Gastrocnemius medialis (tissue), 4 donors: Measurements from ENCODE around the gene MAST4. TPM values are rescaled to one million over a fixed set of nuclear protein-coding genes. Genes with fewer than 3 reads are reported as not detected.

Source experiments
- ATAC-seq, 2 donors: fragments of 150-250 bp; one replicate each; pipeline ENCODE4 v1.9.1; 2016
- DNase-seq, 2 donors: peaks; one replicate each; pipeline ENCODE4 v3.0.0-alpha.2; 2019
- H3K27ac ChIP-seq, 4 donors: fragments of 200-600 bp; sonication (generic); 1 replicate in 1 of 4; 2 replicates in 3 of 4; pipeline ENCODE4 v1.5.1; 2016 to 2018; ENCODE audit warnings: mild to moderate bottlenecking in 2 of 4, moderate library complexity in 1 of 4
- H3K27me3 ChIP-seq, 3 donors: fragments of 200-600 bp; sonication (generic) in 2 of 3; 1 replicate in 1 of 3; 2 replicates in 2 of 3; pipeline versions ENCODE4 v1.5.1 to v1.6.0; 2016 to 2019; ENCODE audit warnings: mild to moderate bottlenecking in 1 of 3, moderate library complexity in 1 of 3
- H3K36me3 ChIP-seq, 2 donors: fragments of 200-600 bp; sonication (generic) in 1 of 2; one replicate each; pipeline ENCODE4 v1.5.1; 2017 to 2018
- H3K4me1 ChIP-seq, 2 donors: fragments of 200-600 bp; sonication (generic) in 1 of 2; one replicate each; pipeline ENCODE4 v1.5.1; 2016 to 2017; ENCODE audit warnings: mild to moderate bottlenecking in 2 of 2
- H3K4me3 ChIP-seq, 4 donors: fragments of 200-600 bp; sonication (generic) in 3 of 4; 1 replicate in 1 of 4; 2 replicates in 3 of 4; pipeline ENCODE4 v1.5.1; 2016 to 2019; ENCODE audit warnings: mild to moderate bottlenecking in 2 of 4
- H3K9me3 ChIP-seq, 3 donors: fragments of 200-600 bp; sonication (generic) in 2 of 3; 1 replicate in 1 of 3; 2 replicates in 2 of 3; pipeline ENCODE4 v1.5.1; 2016 to 2019
- POLR2A ChIP-seq, 2 donors: fragments of 450-650 bp; IDR thresholded peaks; one replicate each; pipeline ENCODE4 v1.6.1; 2017; ENCODE audit warnings: antibody characterized with exemption in 2 of 2, mild to moderate bottlenecking in 2 of 2, moderate library complexity in 2 of 2
- in situ Hi-C, 4 donors: fragments of 200-750 bp; cut with MboI; loops; one replicate each; pipeline versions ENCODE4 v1.15.0 to v1.8.0; 2017; ENCODE audit warnings: low sequenced_read_pairs in 4 of 4
- intact Hi-C: fragments of 100-400 bp; cut with DNase I; formaldehyde crosslinking; loops from one replicate; pipeline ENCODE4 v1.15.1; 2023; ENCODE audit warnings: low total_unique reads
- total RNA-seq, 4 donors: library from RNA; depleted of rRNA; stranded (reverse); fragments of >200 nt; gene quantifications; one replicate each; pipeline versions ENCODE4 v1.1.0 to v1.2.3, GENCODE V29; 2016
- TF ChIP-seq, protein P1 (sequence below), 5 experiments: fragments of 450-650 bp in 3 of 5; fragments of 200-600 bp in 2 of 5; sonication (generic) in 2 of 5; IDR thresholded peaks in 4 of 5; conservative IDR thresholded peaks in 1 of 5; 1 replicate in 4 of 5; 2 replicates in 1 of 5; pipeline ENCODE4 v1.5.1; 2016 to 2019; ENCODE audit warnings: antibody characterized with exemption in 5 of 5, mild to moderate bottlenecking in 3 of 5, moderate library complexity in 3 of 5

MAST4 gene
- total RNA-seq, 4 donors from 2014 or later, result 24.1 to 42.0 (median 38.5) TPM

DNA sequence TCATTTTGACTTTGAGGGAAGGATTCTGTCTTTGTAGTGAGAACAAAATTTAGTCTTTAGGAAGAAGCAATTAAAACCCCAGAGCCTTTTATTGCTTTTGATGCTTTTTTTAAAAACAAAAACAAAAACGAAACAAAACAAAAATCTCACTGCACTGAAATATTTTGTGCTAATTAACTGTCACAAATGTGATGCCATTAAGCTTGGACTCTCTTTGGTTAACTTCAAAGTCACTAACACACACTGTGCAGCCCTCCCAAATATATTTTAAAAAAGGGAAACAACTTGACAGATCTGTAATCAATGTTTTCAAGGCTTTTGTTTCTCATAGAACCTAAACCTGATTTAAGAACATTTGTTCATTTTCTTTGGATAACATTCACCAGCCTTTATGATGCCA, 290.7 kb downstream of the MAST4 start:
- Histone ChIP-seq H3K27ac (no peak overlapping the region), H3K27me3 (no peaks in the 10 kb centered on the region), H3K4me1 (peaks cover 0 to 3% of the 10 kb centered on the region in 2 donors), H3K36me3 (no peaks in the 10 kb centered on the region), H3K9me3 (no peaks in the 10 kb centered on the region), H3K4me3 (no peak overlapping the region)
- intact Hi-C loops, result no loop called here
- in situ Hi-C loops, result no loop called here
- DNase-seq, result no peak
- TF ChIP-seq, protein P1, sequence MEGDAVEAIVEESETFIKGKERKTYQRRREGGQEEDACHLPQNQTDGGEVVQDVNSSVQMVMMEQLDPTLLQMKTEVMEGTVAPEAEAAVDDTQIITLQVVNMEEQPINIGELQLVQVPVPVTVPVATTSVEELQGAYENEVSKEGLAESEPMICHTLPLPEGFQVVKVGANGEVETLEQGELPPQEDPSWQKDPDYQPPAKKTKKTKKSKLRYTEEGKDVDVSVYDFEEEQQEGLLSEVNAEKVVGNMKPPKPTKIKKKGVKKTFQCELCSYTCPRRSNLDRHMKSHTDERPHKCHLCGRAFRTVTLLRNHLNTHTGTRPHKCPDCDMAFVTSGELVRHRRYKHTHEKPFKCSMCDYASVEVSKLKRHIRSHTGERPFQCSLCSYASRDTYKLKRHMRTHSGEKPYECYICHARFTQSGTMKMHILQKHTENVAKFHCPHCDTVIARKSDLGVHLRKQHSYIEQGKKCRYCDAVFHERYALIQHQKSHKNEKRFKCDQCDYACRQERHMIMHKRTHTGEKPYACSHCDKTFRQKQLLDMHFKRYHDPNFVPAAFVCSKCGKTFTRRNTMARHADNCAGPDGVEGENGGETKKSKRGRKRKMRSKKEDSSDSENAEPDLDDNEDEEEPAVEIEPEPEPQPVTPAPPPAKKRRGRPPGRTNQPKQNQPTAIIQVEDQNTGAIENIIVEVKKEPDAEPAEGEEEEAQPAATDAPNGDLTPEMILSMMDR (IDR thresholded peaks at IDR 0.05 in 4 of 5, conservative IDR thresholded peaks at IDR 0.05 in 1 of 5), result no peak
- TF ChIP-seq POLR2A (IDR thresholded peaks at IDR 0.05), result no peak
- no peak for ATAC-seq

DNA sequence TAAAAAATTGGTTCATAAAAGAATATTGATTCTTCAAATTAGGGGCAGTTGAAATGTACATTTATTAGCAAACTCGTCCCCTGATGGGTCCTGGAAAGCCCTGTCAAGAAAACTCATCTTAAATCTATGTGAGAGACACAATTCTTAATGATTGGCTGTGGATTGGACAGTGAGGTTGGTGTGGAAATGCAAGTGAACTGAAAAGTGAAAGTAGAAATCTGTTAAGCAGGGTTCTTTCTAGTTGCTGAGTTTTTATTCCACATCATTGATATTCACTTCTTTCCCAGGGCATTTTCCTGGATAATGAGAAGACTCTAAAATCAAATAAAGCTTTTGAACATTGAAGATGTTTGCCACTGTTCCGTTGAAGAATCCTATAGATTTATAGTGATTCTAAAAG, 292.4 kb downstream of the MAST4 start:
- TF ChIP-seq, protein P1 (IDR thresholded peaks at IDR 0.05 in 4 of 5, conservative IDR thresholded peaks at IDR 0.05 in 1 of 5), result no peak
- TF ChIP-seq POLR2A (IDR thresholded peaks at IDR 0.05), result no peak

DNA sequence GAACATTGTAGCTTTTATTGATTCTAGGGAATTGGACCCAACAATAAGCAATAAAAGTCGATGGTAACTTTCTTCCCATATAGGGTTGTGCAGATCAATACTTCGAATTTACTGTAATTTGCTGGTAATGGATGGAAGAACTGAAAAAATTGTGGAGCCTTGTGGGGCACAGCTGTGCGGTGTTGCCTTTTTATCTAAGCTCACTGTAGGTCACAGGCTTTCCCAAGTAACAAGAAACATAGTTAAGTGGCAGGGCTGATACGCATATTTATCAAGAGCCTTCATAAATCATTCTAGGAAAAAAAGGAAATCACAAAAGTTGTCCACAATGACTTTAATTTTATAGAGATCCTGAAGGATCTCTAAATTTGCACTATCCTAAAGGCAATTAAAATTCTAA, 292.9 kb downstream of the MAST4 start:
- Histone ChIP-seq H3K27ac (no peak overlapping the region), H3K4me1 (peaks cover 0 to 3% of the 10 kb centered on the region in 2 donors), H3K27me3 (no peaks in the 10 kb centered on the region), H3K36me3 (no peaks in the 10 kb centered on the region), H3K9me3 (no peaks in the 10 kb centered on the region), H3K4me3 (no peak overlapping the region)
- no peak for DNase-seq
- no peak for TF ChIP-seq POLR2A (IDR thresholded peaks at IDR 0.05)
- TF ChIP-seq, protein P1 (IDR thresholded peaks at IDR 0.05 in 4 of 5, conservative IDR thresholded peaks at IDR 0.05 in 1 of 5), result no peak
- in situ Hi-C loops (no loop called here), intact Hi-C loops (no loop called here)
- ATAC-seq, result no peak

More for the DNA sequence above, 292.4 kb downstream of the MAST4 start:
- Histone ChIP-seq H3K4me3 (no peak overlapping the region), H3K36me3 (no peaks in the 10 kb centered on the region), H3K27ac (no peak overlapping the region), H3K27me3 (no peaks in the 10 kb centered on the region), H3K4me1 (peaks cover 0 to 3% of the 10 kb centered on the region in 2 donors), H3K9me3 (no peaks in the 10 kb centered on the region)
- in situ Hi-C loops (no loop called here), intact Hi-C loops (no loop called here)
- DNase-seq, result no peak
- no peak for ATAC-seq

DNA sequence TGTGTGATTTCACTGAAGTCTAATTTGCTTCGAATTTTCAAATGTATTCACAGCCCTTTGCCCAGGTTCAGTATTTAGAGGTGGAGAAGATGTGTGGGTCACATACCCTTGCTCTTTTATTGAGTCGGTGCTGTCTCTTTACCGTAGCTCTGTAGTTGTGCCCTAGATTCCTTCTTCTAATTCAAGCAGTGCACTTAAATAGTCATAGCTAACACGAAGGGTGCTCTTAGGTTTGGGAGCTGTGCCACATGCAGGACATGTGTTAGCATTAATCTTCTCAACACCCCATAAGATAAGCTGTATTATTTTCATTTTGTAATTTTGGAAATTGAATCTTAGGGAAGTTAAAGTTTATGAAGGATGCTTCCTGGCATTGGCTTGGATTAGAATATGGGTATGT, 293.3 kb downstream of the MAST4 start:
- in situ Hi-C loops, result no loop called here
- TF ChIP-seq, protein P1 (IDR thresholded peaks at IDR 0.05 in 4 of 5, conservative IDR thresholded peaks at IDR 0.05 in 1 of 5), result no peak
- no peak for TF ChIP-seq POLR2A (IDR thresholded peaks at IDR 0.05)
- no peaks in the 10 kb centered on the region for H3K9me3 ChIP-seq
- H3K27ac ChIP-seq, result no peak overlapping the region
- ATAC-seq (no peak), DNase-seq (no peak)
- intact Hi-C loops, result no loop called here
- no peaks in the 10 kb centered on the region for H3K36me3 ChIP-seq
- peaks cover 0 to 3% of the 10 kb centered on the region in 2 donors for H3K4me1 ChIP-seq
- H3K27me3 ChIP-seq, result no peaks in the 10 kb centered on the region
- no peak overlapping the region for H3K4me3 ChIP-seq
